ENCODE data around the gene NR1D2. TPM values are rescaled to one million over a fixed set of nuclear protein-coding genes. Genes with fewer than 3 reads are reported as not detected.
A peak's percentile ranks its signal among the peaks of the same experiment; 100 is the strongest.

Gene NR1D2
- total and polyA plus RNA-seq, 2 of the 13 experiments (the other 11 are each of a cell fraction or from before 2014, with no cell fraction given): 5.3 to 8.1 TPM

GRCh38 chr3:23959135-23959900 is 14.2 kb downstream of the NR1D2 start:
- no peak overlapping the region for H2AFZ ChIP-seq (ENCODE audit: low read length)
- no peaks in the 10 kb centered on the region; the same call in 1 of the 2 replicates for H4K20me1 ChIP-seq (ENCODE audit: insufficient read depth, low read length)
- intact Hi-C loops (cut with micrococcal nuclease; ENCODE audit: unreplicated experiment): no loop called here
- no peak overlapping the region for H3K4me2 ChIP-seq (ENCODE audit: low read depth, low read length)
- H3K27me3 ChIP-seq (ENCODE audit: control insufficient read depth in 1 of 2, insufficient read depth in 2 of 2, low read length in 2 of 2): no peaks in the 10 kb centered on the region
- H3K4me1 ChIP-seq (ENCODE audit: insufficient read depth, low read length): no peaks in the 10 kb centered on the region
- ChIA-PET CTCF (ENCODE audit: low intra/inter-chr PET ratio, low total read pairs) (no interaction called here), POLR2A (interaction anchor here (1.1 kb wide), 1 partner anchor 13 kb away, joined by 3 read pairs; no protein-coding TSS in a partner anchor)
- no peak for FAIRE-seq
- no TSS peak for BruUV-seq (replicated peaks)
- WGBS (ENCODE audit: low lambda C conversion rate): 85% methylated on average over 7 of the region's 7 CpGs
- H3K36me3 ChIP-seq (replicated peaks in 1 of 2; ENCODE audit: control insufficient read depth in 1 of 2, insufficient read depth in 2 of 2, low read length in 2 of 2): peaks cover 3 to 51% of the 10 kb centered on the region in 2 experiments; a peak in 4 of 5 replicates
- in situ Hi-C loops (cut with HindIII; ENCODE audit: extremely low pct_ligation_motif_present, low pct_unique_long_range_greater_than_20kb): no loop called here
- no peak overlapping the region for H3K9ac ChIP-seq (ENCODE audit: insufficient read depth, low read depth, low read length)
- H3K79me2 ChIP-seq (ENCODE audit: insufficient read depth, low read length): no peaks in the 10 kb centered on the region
- H3K4me3 ChIP-seq (replicated peaks in 1 of 3; ENCODE audit: insufficient read depth in 1 of 3, low read depth in 2 of 3, low read length in 3 of 3): no peak overlapping the region
- no peak for TF ChIP-seq UBTF (CRISPR knock-in tag; IDR thresholded peaks at IDR 0.05)
- TF ChIP-seq PHF5A (CRISPR knock-in tag; IDR thresholded peaks at IDR 0.05; ENCODE audit: low read depth, unreplicated experiment): no peak
- no peak for TF ChIP-seq SOX5 (CRISPR knock-in tag; IDR thresholded peaks at IDR 0.05; ENCODE audit: borderline replicate concordance)
- TF ChIP-seq PRMT3 (CRISPR knock-in tag; IDR thresholded peaks at IDR 0.05; ENCODE audit: borderline replicate concordance, low read depth): no peak
- no peak for TF ChIP-seq NFKBIZ (CRISPR knock-in tag; IDR thresholded peaks at IDR 0.05)
- TF ChIP-seq ZGPAT (CRISPR knock-in tag; IDR thresholded peaks at IDR 0.05): no peak
- TF ChIP-seq SKI (IDR thresholded peaks at IDR 0.05; ENCODE audit: partially characterized antibody): no peak
- no peak for TF ChIP-seq ELF3 (CRISPR knock-in tag; IDR thresholded peaks at IDR 0.05)
- TF ChIP-seq ZNF644 (CRISPR knock-in tag; IDR thresholded peaks at IDR 0.05; ENCODE audit: low read depth): no peak
- no peak for TF ChIP-seq DMTF1 (CRISPR knock-in tag; IDR thresholded peaks at IDR 0.05)
- no peak overlapping the region for H3K27ac ChIP-seq (ENCODE audit: extremely low read length, insufficient read depth, low read length)
- H3K9me3 ChIP-seq (ENCODE audit: low read length): no peaks in the 10 kb centered on the region
- ATAC-seq: peak; percentile 51
- peak; percentile 18 for DNase-seq (ENCODE audit: low spot score)

Measured in HepG2 (cell line).